Fibroblast of mammary gland (primary cell): ENCODE data around the gene THEM5.

Experiments used
- DNase-seq: peaks from one replicate; pipeline ENCODE4 v3.0.0-alpha.2; 2010; ENCODE audit warnings: low read depth
- H3K4me3 ChIP-seq: 2 replicates; pipeline ENCODE4 v1.5.1; 2011; ENCODE audit warnings: low read depth, mild to moderate bottlenecking, low read length, moderate library complexity; ENCODE audit not compliant: control insufficient read depth
- CTCF ChIP-seq: conservative IDR thresholded peaks from 2 replicates; pipeline ENCODE4 v1.5.1; 2011; ENCODE audit warnings: low read depth, low read length, inconsistent platforms; ENCODE audit not compliant: control insufficient read depth, insufficient read depth

Gene THEM5

DNA sequence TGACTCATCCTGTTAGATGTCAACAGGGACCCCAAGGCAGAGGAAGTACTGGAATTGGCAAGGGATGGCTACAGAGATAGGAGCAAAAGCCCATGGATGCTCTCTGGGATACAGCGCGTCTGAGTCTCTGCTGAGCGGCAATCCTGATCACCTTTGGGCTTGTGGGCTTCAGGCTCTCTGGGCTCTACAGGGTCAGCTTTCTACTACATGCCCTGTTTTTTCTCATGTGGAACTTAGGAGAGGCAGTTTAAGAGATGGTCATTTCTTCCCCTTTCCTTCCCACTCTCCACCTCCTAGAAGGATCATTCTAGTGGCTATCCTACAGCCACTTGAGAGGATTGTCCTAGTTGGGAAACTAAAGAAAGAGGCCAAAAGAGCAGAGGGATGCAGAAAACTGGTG lies 49.6 kb downstream of the THEM5 start:
- no peak overlapping the region for H3K4me3 ChIP-seq
- DNase-seq: no peak
- TF ChIP-seq CTCF: no peak

DNA sequence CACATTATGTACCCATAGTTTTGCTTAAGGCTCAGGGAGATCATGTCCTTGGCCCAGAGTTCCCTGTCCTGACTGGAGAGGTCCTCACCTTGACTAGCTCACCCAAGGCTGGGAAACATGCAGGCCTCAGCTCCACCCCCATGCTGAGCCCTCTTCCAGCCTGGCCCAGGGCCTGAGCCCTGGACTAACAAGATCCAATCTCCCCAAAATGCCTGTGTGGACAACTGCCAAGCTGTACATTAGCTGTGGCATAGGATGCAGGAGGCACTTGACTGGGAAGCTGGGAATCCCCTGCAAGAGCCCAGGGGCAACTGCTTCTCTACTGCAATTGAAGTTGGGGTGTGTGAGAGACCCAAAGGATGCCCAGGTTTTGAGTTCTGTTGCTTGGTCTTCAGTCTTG lies 50.3 kb downstream of the THEM5 start:
- DNase-seq: no peak
- no peak overlapping the region for H3K4me3 ChIP-seq
- TF ChIP-seq CTCF: no peak

GRCh38 chr1:151802372-151802771 lies 51.1 kb downstream of the THEM5 start:
- DNase-seq: no peak
- TF ChIP-seq CTCF: no peak
- H3K4me3 ChIP-seq: no peak overlapping the region

DNA sequence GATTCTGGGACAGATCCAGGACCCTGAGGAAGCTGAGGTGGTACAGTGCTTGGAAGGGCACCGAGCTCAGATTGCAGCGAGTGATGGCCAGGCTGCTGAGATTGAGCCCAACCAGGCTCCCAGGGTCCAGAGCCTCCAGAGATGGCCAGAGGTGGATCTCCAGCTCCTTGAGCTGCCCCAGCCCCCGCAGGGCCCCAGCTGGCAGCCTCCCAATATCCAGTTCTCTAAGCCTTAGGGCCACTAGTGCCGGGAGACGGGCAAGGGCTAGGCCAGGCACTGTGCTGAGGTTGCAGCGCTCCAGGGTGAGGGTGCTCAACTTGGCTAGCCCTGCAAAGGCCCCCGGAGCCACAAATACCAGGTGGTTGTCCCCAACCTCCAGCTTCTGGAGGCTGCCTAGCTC lies 51.7 kb downstream of the THEM5 start:
- DNase-seq: no peak
- no peak overlapping the region for H3K4me3 ChIP-seq
- TF ChIP-seq CTCF: no peak

DNA sequence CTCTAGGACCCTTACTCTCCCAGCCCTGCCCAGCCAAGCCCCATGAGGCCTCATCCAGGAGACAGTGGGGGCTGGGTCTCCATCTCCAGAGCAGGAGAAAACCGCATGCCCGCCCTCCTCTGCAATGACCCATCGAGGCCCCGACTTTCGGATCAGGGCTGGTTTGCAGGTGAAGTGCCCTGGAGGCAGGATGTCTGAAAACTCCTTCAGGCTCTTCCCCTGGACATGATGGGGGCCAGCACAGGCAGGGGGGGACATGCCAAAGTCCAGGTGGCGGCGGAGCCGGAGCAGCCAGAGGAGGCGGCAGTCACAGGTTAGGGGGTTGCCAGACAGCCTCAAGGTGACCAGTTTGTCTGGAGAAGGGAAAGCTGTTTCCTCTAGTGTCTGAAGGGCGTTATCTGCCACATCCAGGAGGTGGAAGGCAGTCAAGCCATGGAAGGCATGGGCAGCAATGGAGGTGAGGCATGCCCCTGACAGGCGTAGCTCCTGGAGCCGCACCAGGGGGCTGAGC lies 52.1 kb downstream of the THEM5 start:
- no peak overlapping the region for H3K4me3 ChIP-seq
- DNase-seq: no peak
- no peak for TF ChIP-seq CTCF

DNA sequence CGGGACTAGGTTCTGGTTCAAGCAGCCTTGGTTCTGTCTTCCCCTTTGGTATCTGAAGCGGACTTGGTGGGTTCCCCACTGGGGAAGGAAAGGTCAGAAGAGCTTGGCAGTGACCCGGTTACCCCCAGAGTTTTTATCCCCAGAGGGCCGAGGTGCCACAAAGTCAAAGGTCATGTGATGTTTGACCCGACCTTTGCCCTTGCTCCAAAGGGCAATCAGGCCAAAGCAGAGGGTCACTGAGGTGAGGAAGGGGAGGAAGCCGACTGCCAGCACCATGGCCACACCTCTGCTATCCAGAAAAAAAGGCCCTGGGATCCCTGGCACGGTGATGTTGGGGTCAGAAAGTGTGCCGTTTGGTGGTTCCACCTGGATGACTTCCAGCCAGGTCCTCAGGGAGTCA lies 52.7 kb downstream of the THEM5 start:
- DNase-seq: no peak
- no peak for TF ChIP-seq CTCF
- H3K4me3 ChIP-seq: no peak overlapping the region
